Gastrocnemius medialis (tissue), 4 donors: ENCODE measurements around the gene SH2D6. TPM values are rescaled to one million over a fixed set of nuclear protein-coding genes. Genes with fewer than 3 reads are reported as not detected.

Experiments
- ATAC-seq, 2 donors: fragments of 150-250 bp; one replicate each; pipeline ENCODE4 v1.9.1; 2016
- DNase-seq, 2 donors: peaks; one replicate each; pipeline ENCODE4 v3.0.0-alpha.2; 2019
- H3K27ac ChIP-seq, 4 donors: fragments of 200-600 bp; sonication (generic); 1 replicate in 1 of 4; 2 replicates in 3 of 4; pipeline ENCODE4 v1.5.1; 2016 to 2018; ENCODE audit warnings: mild to moderate bottlenecking in 2 of 4, moderate library complexity in 1 of 4
- H3K27me3 ChIP-seq, 3 donors: fragments of 200-600 bp; sonication (generic) in 2 of 3; 1 replicate in 1 of 3; 2 replicates in 2 of 3; pipeline versions ENCODE4 v1.5.1 to v1.6.0; 2016 to 2019; ENCODE audit warnings: mild to moderate bottlenecking in 1 of 3, moderate library complexity in 1 of 3
- H3K36me3 ChIP-seq, 2 donors: fragments of 200-600 bp; sonication (generic) in 1 of 2; one replicate each; pipeline ENCODE4 v1.5.1; 2017 to 2018
- H3K4me1 ChIP-seq, 2 donors: fragments of 200-600 bp; sonication (generic) in 1 of 2; one replicate each; pipeline ENCODE4 v1.5.1; 2016 to 2017; ENCODE audit warnings: mild to moderate bottlenecking in 2 of 2
- H3K4me3 ChIP-seq, 4 donors: fragments of 200-600 bp; sonication (generic) in 3 of 4; 1 replicate in 1 of 4; 2 replicates in 3 of 4; pipeline ENCODE4 v1.5.1; 2016 to 2019; ENCODE audit warnings: mild to moderate bottlenecking in 2 of 4
- H3K9me3 ChIP-seq, 3 donors: fragments of 200-600 bp; sonication (generic) in 2 of 3; 1 replicate in 1 of 3; 2 replicates in 2 of 3; pipeline ENCODE4 v1.5.1; 2016 to 2019
- POLR2A ChIP-seq, 2 donors: fragments of 450-650 bp; IDR thresholded peaks; one replicate each; pipeline ENCODE4 v1.6.1; 2017; ENCODE audit warnings: antibody characterized with exemption in 2 of 2, mild to moderate bottlenecking in 2 of 2, moderate library complexity in 2 of 2
- in situ Hi-C, 4 donors: fragments of 200-750 bp; cut with MboI; loops; one replicate each; pipeline versions ENCODE4 v1.15.0 to v1.8.0; 2017; ENCODE audit warnings: low sequenced_read_pairs in 4 of 4
- intact Hi-C: fragments of 100-400 bp; cut with DNase I; formaldehyde crosslinking; loops from one replicate; pipeline ENCODE4 v1.15.1; 2023; ENCODE audit warnings: low total_unique reads
- total RNA-seq, 4 donors: library from RNA; depleted of rRNA; stranded (reverse); fragments of >200 nt; gene quantifications; one replicate each; pipeline versions ENCODE4 v1.1.0 to v1.2.3, GENCODE V29; 2016
- TF ChIP-seq, protein P1 (sequence below), 5 experiments: fragments of 450-650 bp in 3 of 5; fragments of 200-600 bp in 2 of 5; sonication (generic) in 2 of 5; IDR thresholded peaks in 4 of 5; conservative IDR thresholded peaks in 1 of 5; 1 replicate in 4 of 5; 2 replicates in 1 of 5; pipeline ENCODE4 v1.5.1; 2016 to 2019; ENCODE audit warnings: antibody characterized with exemption in 5 of 5, mild to moderate bottlenecking in 3 of 5, moderate library complexity in 3 of 5

SH2D6 gene
- total RNA-seq, 4 donors from 2014 or later, result 3.5 TPM; not detected in 3

DNA sequence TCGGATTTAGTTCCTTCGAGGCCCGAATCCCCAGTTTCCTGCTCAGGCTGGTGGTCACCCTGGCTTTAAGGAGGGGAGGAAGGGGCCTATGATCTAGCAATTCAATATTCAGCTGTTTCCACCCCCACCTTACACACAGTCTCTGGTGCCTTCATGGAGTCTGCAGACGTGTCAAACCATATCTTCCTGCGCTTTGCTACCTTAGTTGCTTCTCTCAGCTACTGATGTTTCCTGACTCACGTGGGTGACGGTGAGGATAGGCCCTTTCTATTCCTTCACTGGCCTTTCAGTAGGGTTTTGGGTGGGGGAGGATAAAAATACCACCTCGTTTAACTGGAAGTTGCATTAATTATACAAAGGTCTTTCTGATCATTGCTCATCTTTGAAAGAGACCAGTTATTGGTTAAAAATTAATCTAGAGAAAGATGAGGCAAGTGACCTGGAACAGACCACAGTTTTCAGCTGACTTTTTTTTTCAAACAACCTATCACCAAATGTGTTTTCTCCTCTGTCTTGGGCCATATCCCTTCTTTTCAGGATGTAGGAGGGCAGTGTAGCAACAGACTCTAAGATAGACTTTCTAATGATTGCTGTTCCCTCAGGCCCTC is 49.7 kb downstream of the SH2D6 start:
- Histone ChIP-seq H3K9me3 (no peaks in the 10 kb centered on the region), H3K4me3 (no peak overlapping the region), H3K27me3 (no peaks in the 10 kb centered on the region), H3K4me1 (no peaks in the 10 kb centered on the region), H3K36me3 (no peaks in the 10 kb centered on the region), H3K27ac (no peak overlapping the region)
- ATAC-seq (no peak), DNase-seq (no peak)
- in situ Hi-C loops, result no loop called here
- TF ChIP-seq, protein P1, sequence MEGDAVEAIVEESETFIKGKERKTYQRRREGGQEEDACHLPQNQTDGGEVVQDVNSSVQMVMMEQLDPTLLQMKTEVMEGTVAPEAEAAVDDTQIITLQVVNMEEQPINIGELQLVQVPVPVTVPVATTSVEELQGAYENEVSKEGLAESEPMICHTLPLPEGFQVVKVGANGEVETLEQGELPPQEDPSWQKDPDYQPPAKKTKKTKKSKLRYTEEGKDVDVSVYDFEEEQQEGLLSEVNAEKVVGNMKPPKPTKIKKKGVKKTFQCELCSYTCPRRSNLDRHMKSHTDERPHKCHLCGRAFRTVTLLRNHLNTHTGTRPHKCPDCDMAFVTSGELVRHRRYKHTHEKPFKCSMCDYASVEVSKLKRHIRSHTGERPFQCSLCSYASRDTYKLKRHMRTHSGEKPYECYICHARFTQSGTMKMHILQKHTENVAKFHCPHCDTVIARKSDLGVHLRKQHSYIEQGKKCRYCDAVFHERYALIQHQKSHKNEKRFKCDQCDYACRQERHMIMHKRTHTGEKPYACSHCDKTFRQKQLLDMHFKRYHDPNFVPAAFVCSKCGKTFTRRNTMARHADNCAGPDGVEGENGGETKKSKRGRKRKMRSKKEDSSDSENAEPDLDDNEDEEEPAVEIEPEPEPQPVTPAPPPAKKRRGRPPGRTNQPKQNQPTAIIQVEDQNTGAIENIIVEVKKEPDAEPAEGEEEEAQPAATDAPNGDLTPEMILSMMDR (IDR thresholded peaks at IDR 0.05 in 4 of 5, conservative IDR thresholded peaks at IDR 0.05 in 1 of 5), result no peak
- no peak for TF ChIP-seq POLR2A (IDR thresholded peaks at IDR 0.05)
- intact Hi-C loops, result no loop called here

DNA sequence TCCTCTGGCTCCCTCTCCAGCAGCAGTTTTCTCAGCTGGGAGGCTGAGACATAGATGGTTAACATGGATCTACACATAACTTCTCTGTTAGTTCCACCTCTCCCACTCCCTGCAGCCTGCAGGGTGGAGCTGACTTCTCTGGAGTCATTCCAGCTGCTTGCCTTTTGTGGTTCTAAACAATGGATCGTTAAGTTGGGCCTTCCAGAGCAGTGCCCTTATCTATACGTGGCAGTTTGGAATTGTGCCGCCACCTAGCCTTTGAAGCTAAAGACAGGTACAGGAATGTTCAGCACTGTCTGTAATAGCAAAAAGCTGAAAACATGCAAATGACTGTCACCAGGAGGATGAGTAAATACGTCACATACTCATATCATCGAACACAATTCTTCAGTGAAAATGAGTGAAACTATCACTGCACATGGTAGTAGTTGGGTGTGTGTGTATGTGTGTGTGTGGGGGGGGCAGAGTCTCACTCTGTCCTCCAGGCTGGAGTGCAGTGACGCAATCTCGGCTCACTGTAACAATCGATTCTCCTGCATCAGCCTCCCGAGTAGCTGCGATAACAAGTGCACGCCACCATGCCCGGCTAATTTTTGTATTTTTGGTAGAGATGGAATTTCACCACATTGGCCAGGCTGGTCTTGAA is 50.3 kb downstream of the SH2D6 start:
- H3K27me3 ChIP-seq, result no peaks in the 10 kb centered on the region
- DNase-seq (no peak), ATAC-seq (no peak)
- TF ChIP-seq, protein P1 (IDR thresholded peaks at IDR 0.05 in 4 of 5, conservative IDR thresholded peaks at IDR 0.05 in 1 of 5), result no peak
- no peak for TF ChIP-seq POLR2A (IDR thresholded peaks at IDR 0.05)
- H3K4me3 ChIP-seq, result no peak overlapping the region
- in situ Hi-C loops, result no loop called here
- H3K36me3 ChIP-seq, result no peaks in the 10 kb centered on the region
- H3K4me1 ChIP-seq, result no peaks in the 10 kb centered on the region
- no peak overlapping the region for H3K27ac ChIP-seq
- no peaks in the 10 kb centered on the region for H3K9me3 ChIP-seq
- intact Hi-C loops, result no loop called here

DNA sequence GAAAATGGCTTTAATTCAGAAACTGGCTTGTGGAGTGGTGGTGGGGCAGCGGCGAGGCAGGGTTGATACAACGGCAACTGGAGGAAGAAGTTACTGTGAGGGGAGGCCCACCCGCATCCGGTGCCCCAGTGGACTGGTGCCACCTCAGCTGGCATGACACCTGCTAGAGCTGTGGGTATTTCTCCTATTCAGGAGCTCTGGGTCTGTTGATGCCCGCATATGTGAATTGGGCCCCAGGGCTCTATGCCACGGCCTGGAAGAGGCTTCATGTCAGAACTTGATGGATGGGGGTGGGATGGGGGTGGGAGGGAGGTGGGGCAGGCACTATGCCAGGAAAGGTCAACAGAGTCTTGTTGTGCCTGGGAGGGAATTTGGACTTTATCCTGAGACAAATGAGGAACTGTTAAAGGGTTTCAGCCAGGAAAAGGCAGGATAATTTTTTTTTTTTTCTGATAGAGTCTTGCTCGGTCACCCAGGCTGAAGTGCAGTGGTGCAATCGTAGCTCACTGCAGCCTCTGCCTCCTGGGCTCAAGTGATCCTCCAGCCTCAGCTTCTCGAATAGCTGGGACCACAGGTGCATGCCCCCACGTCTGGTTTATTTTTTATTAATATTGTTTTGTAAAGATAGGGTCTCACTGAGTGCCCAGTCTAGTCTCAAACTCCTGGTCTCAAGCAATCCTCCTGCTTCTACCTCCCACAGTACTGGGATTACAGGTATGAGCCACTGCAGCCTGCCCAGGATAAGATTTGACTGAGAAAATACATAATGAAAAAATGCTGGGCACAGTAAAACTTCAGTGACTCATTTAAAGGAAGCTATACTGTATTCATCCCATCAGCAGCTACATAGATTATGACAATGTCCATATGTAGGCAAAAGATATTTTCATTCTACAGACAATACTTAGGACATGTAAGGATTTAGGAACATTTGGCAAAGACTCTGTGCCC is 52.6 kb downstream of the SH2D6 start:
- H3K9me3 ChIP-seq, result no peaks in the 10 kb centered on the region
- no peak overlapping the region for H3K4me3 ChIP-seq
- no peak overlapping the region for H3K27ac ChIP-seq
- H3K36me3 ChIP-seq, result no peaks in the 10 kb centered on the region
- H3K4me1 ChIP-seq, result no peaks in the 10 kb centered on the region
- intact Hi-C loops, result no loop called here
- ATAC-seq (peak in 1 of 2 donors; percentile 26), DNase-seq (no peak)
- H3K27me3 ChIP-seq, result no peaks in the 10 kb centered on the region
- no peak for TF ChIP-seq POLR2A (IDR thresholded peaks at IDR 0.05)
- TF ChIP-seq, protein P1 (IDR thresholded peaks at IDR 0.05 in 4 of 5, conservative IDR thresholded peaks at IDR 0.05 in 1 of 5), result no peak
- in situ Hi-C loops, result no loop called here

DNA sequence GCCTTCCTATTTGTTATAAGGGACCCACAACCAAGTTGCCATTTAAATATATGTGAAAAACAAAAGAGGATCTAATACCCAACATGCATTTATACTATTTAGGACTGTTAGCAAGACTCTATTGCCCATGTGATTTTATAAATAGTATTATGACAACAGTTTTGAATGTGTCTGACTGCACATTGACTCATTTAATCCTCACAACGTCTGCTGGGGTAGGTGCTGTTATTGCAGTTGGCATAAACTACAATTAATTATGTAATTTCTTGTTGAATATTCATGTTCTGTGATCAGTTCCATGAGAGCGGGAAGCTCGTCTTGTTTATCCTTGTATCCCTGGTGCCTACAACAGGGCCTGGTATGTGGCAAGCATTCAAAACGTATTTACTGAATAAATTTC is 53.7 kb downstream of the SH2D6 start:
- ATAC-seq, result peak in 1 of 2 donors; percentile 43
- TF ChIP-seq POLR2A (IDR thresholded peaks at IDR 0.05), result no peak
- TF ChIP-seq, protein P1 (IDR thresholded peaks at IDR 0.05 in 4 of 5, conservative IDR thresholded peaks at IDR 0.05 in 1 of 5), result no peak
- intact Hi-C loops, result no loop called here

More for the DNA sequence above, 53.7 kb downstream of the SH2D6 start:
- no peaks in the 10 kb centered on the region for H3K27me3 ChIP-seq
- H3K9me3 ChIP-seq, result no peaks in the 10 kb centered on the region
- DNase-seq, result no peak
- no peak overlapping the region for H3K4me3 ChIP-seq
- in situ Hi-C loops, result no loop called here
- H3K4me1 ChIP-seq, result no peaks in the 10 kb centered on the region
- H3K36me3 ChIP-seq, result no peaks in the 10 kb centered on the region
- H3K27ac ChIP-seq, result no peak overlapping the region
